Spleen (tissue), 7 donors: Measurements from ENCODE around the gene KCNE4.

ENCODE experiments used
- POLR2A ChIP-seq, 3 donors: fragments of 450-650 bp; IDR thresholded peaks; one replicate each; pipeline ENCODE4 v1.5.1; 2017; ENCODE audit warnings: antibody characterized with exemption in 3 of 3, mild to moderate bottlenecking in 1 of 3
- POLR2AphosphoS5 ChIP-seq, 3 donors: sonication (generic); formaldehyde crosslinking; IDR thresholded peaks; one replicate each; pipeline ENCODE4 v1.5.1; 2017; ENCODE audit warnings: antibody characterized with exemption in 3 of 3
- TF ChIP-seq, protein P1 (sequence below), 11 experiments: fragments of 200-600 bp in 7 of 11; fragments of 450-650 bp in 4 of 11; sonication (generic) in 4 of 11; IDR thresholded peaks in 8 of 11; conservative IDR thresholded peaks in 3 of 11; 1 replicate in 7 of 11; 2 replicates in 4 of 11; pipeline versions ENCODE4 v1.4.0 to v1.8.0; 2016 to 2021; ENCODE audit warnings: antibody characterized with exemption in 11 of 11, inconsistent platforms in 4 of 11, mild to moderate bottlenecking in 1 of 11
- donor health status: DM: no; HTN: no; CAD: no; lungs with moderate emphysema.
- donor health status: DM: no; HTN: no; CAD: no.
- donor health status: DM: no; HTN: no; CAD: no.

- TF ChIP-seq, protein P1, sequence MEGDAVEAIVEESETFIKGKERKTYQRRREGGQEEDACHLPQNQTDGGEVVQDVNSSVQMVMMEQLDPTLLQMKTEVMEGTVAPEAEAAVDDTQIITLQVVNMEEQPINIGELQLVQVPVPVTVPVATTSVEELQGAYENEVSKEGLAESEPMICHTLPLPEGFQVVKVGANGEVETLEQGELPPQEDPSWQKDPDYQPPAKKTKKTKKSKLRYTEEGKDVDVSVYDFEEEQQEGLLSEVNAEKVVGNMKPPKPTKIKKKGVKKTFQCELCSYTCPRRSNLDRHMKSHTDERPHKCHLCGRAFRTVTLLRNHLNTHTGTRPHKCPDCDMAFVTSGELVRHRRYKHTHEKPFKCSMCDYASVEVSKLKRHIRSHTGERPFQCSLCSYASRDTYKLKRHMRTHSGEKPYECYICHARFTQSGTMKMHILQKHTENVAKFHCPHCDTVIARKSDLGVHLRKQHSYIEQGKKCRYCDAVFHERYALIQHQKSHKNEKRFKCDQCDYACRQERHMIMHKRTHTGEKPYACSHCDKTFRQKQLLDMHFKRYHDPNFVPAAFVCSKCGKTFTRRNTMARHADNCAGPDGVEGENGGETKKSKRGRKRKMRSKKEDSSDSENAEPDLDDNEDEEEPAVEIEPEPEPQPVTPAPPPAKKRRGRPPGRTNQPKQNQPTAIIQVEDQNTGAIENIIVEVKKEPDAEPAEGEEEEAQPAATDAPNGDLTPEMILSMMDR (IDR thresholded peaks at IDR 0.05 in 8 of 11, conservative IDR thresholded peaks at IDR 0.05 in 3 of 11) = no peak
- no peak for TF ChIP-seq POLR2A (IDR thresholded peaks at IDR 0.05)
- TF ChIP-seq POLR2AphosphoS5 (IDR thresholded peaks at IDR 0.05) = no peak
Observed at GRCh38 chr2:223092667-223093066, 40.7 kb downstream of the KCNE4 start.
